Endothelial cell of umbilical vein (primary cell): ENCODE results near the gene AHRR. TPM values are rescaled to one million over a fixed set of nuclear protein-coding genes. Genes with fewer than 3 reads are reported as not detected.

ENCODE experiments used
- BruUV-seq: library from RNA; stranded (reverse); fragments of 400-500 nt; replicated peaks from 2 replicates; lab custom pipeline; 2021; lab: Mats Ljungman, UMichigan
- CTCF ChIA-PET: fragments of 300-600, 350-600 bp; sonication (Branson Sonifier 250); formaldehyde crosslinking; loops from one replicate; lab custom pipeline; 2021; ENCODE audit warnings: antibody characterized with exemption, inconsistent platforms; lab: Charles Lee
- POLR2A ChIA-PET: fragments of 300-600, 350-600 bp; sonication (Branson Sonifier 250); formaldehyde crosslinking; loops from one replicate; lab custom pipeline; 2021; ENCODE audit warnings: antibody characterized with exemption, inconsistent platforms; lab: Charles Lee
- DNase-seq: peaks from one replicate; pipeline ENCODE4 v3.0.0-alpha.2; 2011; ENCODE audit warnings: low read depth, low spot score
- FAIRE-seq: peaks from 2 replicates; lab custom pipeline; 2011; peaks lifted over from hg19 to GRCh38; lab: Jason Lieb, UNC
- H2AFZ ChIP-seq: 2 replicates; pipeline ENCODE4 v1.6.0; 2012; ENCODE audit warnings: low read depth, low read length, control low read depth, inconsistent platforms
- H3K27ac ChIP-seq: 2 replicates; pipeline ENCODE4 v1.5.1; 2011; ENCODE audit warnings: low read depth, mild to moderate bottlenecking, control low read depth, low read length, moderate library complexity; ENCODE audit not compliant: insufficient read depth
- H3K27me3 ChIP-seq, 2 experiments: 2 replicates each; pipeline versions ENCODE4 v1.6.0 to v1.6.1; 2011; ENCODE audit warnings: low read length in 2 of 2, mixed read lengths in 1 of 2; ENCODE audit not compliant: control insufficient read depth in 2 of 2, insufficient read depth in 2 of 2
- H3K36me3 ChIP-seq, 2 experiments: 2 replicates in 1 of 2; 3 replicates in 1 of 2; pipeline ENCODE4 v1.5.1; 2011; ENCODE audit warnings: low read length in 2 of 2, mild to moderate bottlenecking in 1 of 2, moderate library complexity in 1 of 2; ENCODE audit not compliant: control insufficient read depth in 2 of 2, insufficient read depth in 2 of 2; ENCODE audit errors: extremely low read depth in 1 of 2
- H3K4me1 ChIP-seq: 3 replicates; pipeline ENCODE4 v1.5.1; 2011; ENCODE audit warnings: mild to moderate bottlenecking, low read length; ENCODE audit not compliant: control insufficient read depth, insufficient read depth; ENCODE audit errors: extremely low read depth
- H3K4me2 ChIP-seq: 2 replicates; pipeline ENCODE4 v1.6.1; 2011; ENCODE audit warnings: low read length, control low read depth, mixed read lengths; ENCODE audit not compliant: insufficient read depth
- H3K4me3 ChIP-seq, 3 experiments: fragments of 200-600 bp in 1 of 3; sonication (generic), shearing (Covaris generic) in 1 of 3; replicated peaks in 1 of 3; 2 replicates each; pipeline ENCODE4 v1.5.1; 2011 to 2016; ENCODE audit warnings: control low read depth in 3 of 3, low read length in 3 of 3, mild to moderate bottlenecking in 2 of 3, inconsistent platforms in 1 of 3, low read depth in 1 of 3, moderate library complexity in 1 of 3; ENCODE audit not compliant: insufficient read depth in 1 of 3
- H3K79me2 ChIP-seq: 2 replicates; pipeline ENCODE4 v1.6.0; 2012; ENCODE audit warnings: low read length, inconsistent platforms; ENCODE audit not compliant: control insufficient read depth, insufficient read depth
- H3K9ac ChIP-seq: replicated peaks from 2 replicates; pipeline ENCODE3; 2011; ENCODE audit warnings: low read length, control low read depth; ENCODE audit not compliant: insufficient read depth; ENCODE audit errors: extremely low read depth
- H3K9me1 ChIP-seq: replicated peaks from 3 replicates; pipeline ENCODE4 v1.6.0; 2011; ENCODE audit warnings: mild to moderate bottlenecking, low read length; ENCODE audit not compliant: control insufficient read depth, insufficient read depth; ENCODE audit errors: extremely low read depth
- H3K9me3 ChIP-seq: replicated peaks from 2 replicates; pipeline ENCODE4 v1.5.1; 2012; ENCODE audit warnings: low read length, inconsistent platforms; ENCODE audit not compliant: control insufficient read depth, insufficient read depth
- H4K20me1 ChIP-seq: replicated peaks from 2 replicates; pipeline ENCODE3; 2011; ENCODE audit warnings: mild to moderate bottlenecking, low read length; ENCODE audit not compliant: control insufficient read depth, insufficient read depth; ENCODE audit errors: extremely low read depth
- CTCF ChIP-seq, 2 donors: IDR thresholded peaks; 1 replicate in 1 of 2; 2 replicates in 1 of 2; pipeline ENCODE4 v1.5.1; 2011; ENCODE audit warnings: low read length in 2 of 2, mild to moderate bottlenecking in 2 of 2, moderate library complexity in 2 of 2, control low read depth in 1 of 2, inconsistent platforms in 1 of 2, low read depth in 1 of 2; ENCODE audit not compliant: insufficient read depth in 1 of 2; ENCODE audit errors: extremely low read depth in 1 of 2
- EZH2 ChIP-seq: IDR thresholded peaks from 2 replicates; pipeline ENCODE4 v1.6.1; 2012; ENCODE audit warnings: borderline replicate concordance, low read depth, mild to moderate bottlenecking, moderate library complexity, low read length, inconsistent platforms; ENCODE audit not compliant: severe bottlenecking
- FOS ChIP-seq: IDR thresholded peaks from 2 replicates; pipeline ENCODE4 v1.6.1; 2011; ENCODE audit warnings: mild to moderate bottlenecking, low read length, moderate library complexity, borderline replicate concordance; ENCODE audit not compliant: insufficient read depth
- GATA2 ChIP-seq: IDR thresholded peaks from 2 replicates; pipeline ENCODE4 v1.7.0; 2011; ENCODE audit warnings: low read depth, mild to moderate bottlenecking, moderate library complexity, mixed read lengths, low read length; ENCODE audit not compliant: insufficient read length, insufficient read depth
- JUN ChIP-seq: IDR thresholded peaks from 2 replicates; pipeline ENCODE4 v1.6.1; 2011; ENCODE audit warnings: borderline replicate concordance, low read depth; ENCODE audit not compliant: insufficient read length, insufficient read depth
- MAX ChIP-seq: IDR thresholded peaks from 2 replicates; pipeline ENCODE4 v1.6.1; 2011; ENCODE audit not compliant: insufficient read depth, insufficient read length
- MYC ChIP-seq: IDR thresholded peaks from one replicate; pipeline ENCODE4 v1.6.1; 2011; ENCODE audit warnings: mild to moderate bottlenecking, low read depth, low read length
- POLR2A ChIP-seq: IDR thresholded peaks from 2 replicates; pipeline ENCODE4 v1.6.1; 2012; ENCODE audit warnings: low read depth, mild to moderate bottlenecking, control low read depth, low read length
- POLR2AphosphoS5 ChIP-seq: IDR thresholded peaks from 2 replicates; pipeline ENCODE4 v1.6.1; 2012; ENCODE audit warnings: low read depth, mild to moderate bottlenecking, control low read depth, low read length, moderate library complexity; ENCODE audit not compliant: insufficient read depth
- dilution Hi-C: fragments of 300-500 bp; cut with MboI; formaldehyde crosslinking; loops from one replicate; pipeline ENCODE4 v1.15.0; 2019; ENCODE audit warnings: low sequenced_read_pairs; ENCODE audit not compliant: extremely low pct_ligation_motif_present
- intact Hi-C: fragments of 100-400 bp; cut with micrococcal nuclease; formaldehyde crosslinking; loops from one replicate; pipeline ENCODE4 v1.10.0; 2022
- polyA plus RNA-seq, 4 experiments: library from polyadenylated mRNA; depleted of rRNA in 3 of 4; stranded (reverse) in 3 of 4; unstranded in 1 of 4; fragments of >200 nt; gene quantifications; 2 replicates each; pipeline versions ENCODE4 v1.2.1 to v1.2.3, GENCODE V29; 2011 to 2012; ENCODE audit warnings: missing spikeins in 1 of 4
- total RNA-seq: library from RNA; stranded (reverse); gene quantifications from 2 replicates; pipeline ENCODE4 v1.2.3, GENCODE V29; 2021

The AHRR gene
- total and polyA plus RNA-seq, 2 donors (not counting 3 experiments of a cell fraction or from before 2014, with no cell fraction given): 3.1 to 7.3 TPM

GRCh38 chr5:407051-407450 lies 85.5 kb downstream of the AHRR start:
- BruUV-seq: no TSS peak
- TF ChIP-seq JUN: peak; percentile 27
- no peak for TF ChIP-seq MYC
- TF ChIP-seq POLR2AphosphoS5: no peak
- no peak for TF ChIP-seq GATA2
- no peak for TF ChIP-seq CTCF (IDR thresholded peaks at IDR 0.05; ENCODE audit: extremely low read depth in 1 of 2, insufficient read depth in 1 of 2, low read depth in 1 of 2, low read length in 2 of 2)
- TF ChIP-seq EZH2: no peak
- TF ChIP-seq POLR2A: no peak
- peak; percentile 68 for TF ChIP-seq FOS
- no peak for TF ChIP-seq MAX
- CTCF ChIA-PET: interaction anchor here (0.7 to 1.1 kb wide), 4 partner anchors 24 to 90 kb away, joined by 3 to 4 read pairs (median 4); no protein-coding TSS in a partner anchor
- intact Hi-C loops: no loop called here
- Histone ChIP-seq H3K27ac (no peak overlapping the region), H3K79me2 (no peaks in the 10 kb centered on the region), H3K9me1 (no peaks in the 10 kb centered on the region), H2AFZ (no peak overlapping the region), H3K9me3 (no peaks in the 10 kb centered on the region), H3K36me3 (no peaks in the 10 kb centered on the region), H3K27me3 (no peaks in the 10 kb centered on the region), H3K9ac (no peak overlapping the region), H3K4me3 (no peak overlapping the region), H3K4me2 (peak overlapping the region; percentile 10), H4K20me1 (no peaks in the 10 kb centered on the region), H3K4me1 (peaks cover 8% of the 10 kb centered on the region)
- DNase-seq (peak; percentile 51), FAIRE-seq (peak; percentile 59)
- dilution Hi-C loops: no loop called here
- POLR2A ChIA-PET: no interaction called here
